HG03175 (cell line): ENCODE results near the gene ZNF831.
A peak's percentile ranks its signal among the peaks of the same experiment; 100 is the strongest.

Experiments used
- ATAC-seq: cut with Tn5 transposase; IDR thresholded peaks from one replicate; pipeline ENCODE4 v1.9.1; 2021; ENCODE audit warnings: mild to moderate bottlenecking, moderate library complexity; ENCODE audit not compliant: unreplicated experiment

ZNF831 gene

GRCh38 chr20:59211208-59211765, 47.7 kb downstream of the ZNF831 start:
- no peak for ATAC-seq

- ATAC-seq = no peak
Measured at GRCh38 chr20:59214073-59214472, 50.5 kb downstream of the ZNF831 start.

GRCh38 chr20:59214606-59215547, 51.3 kb downstream of the ZNF831 start:
- ATAC-seq = no peak

- ATAC-seq = no peak
Measured at GRCh38 chr20:59217173-59217572, 53.6 kb downstream of the ZNF831 start.

GRCh38 chr20:59217794-59218280, 54.2 kb downstream of the ZNF831 start:
- no peak for ATAC-seq

GRCh38 chr20:59219211-59219610, 55.6 kb downstream of the ZNF831 start:
- ATAC-seq = no peak

GRCh38 chr20:59220161-59220560, 56.5 kb downstream of the ZNF831 start:
- ATAC-seq = no peak

- ATAC-seq = no peak
Measured at GRCh38 chr20:59221049-59221706, 57.6 kb downstream of the ZNF831 start.

- no peak for ATAC-seq
Measured at GRCh38 chr20:59221707-59222252, 58.2 kb downstream of the ZNF831 start.

- ATAC-seq = peak; percentile 77
Measured at GRCh38 chr20:59222253-59223181, 58.9 kb downstream of the ZNF831 start.

GRCh38 chr20:59223182-59223601, 59.6 kb downstream of the ZNF831 start:
- ATAC-seq = no peak

- no peak for ATAC-seq
Measured at GRCh38 chr20:59223750-59224149, 60.1 kb downstream of the ZNF831 start.

GRCh38 chr20:59224236-59224635, 60.6 kb downstream of the ZNF831 start:
- no peak for ATAC-seq

GRCh38 chr20:59230385-59230784, 66.8 kb downstream of the ZNF831 start:
- ATAC-seq = no peak

GRCh38 chr20:59231124-59231804, 67.6 kb downstream of the ZNF831 start:
- ATAC-seq = no peak

- no peak for ATAC-seq
Measured at GRCh38 chr20:59232618-59233017, 69.0 kb downstream of the ZNF831 start.

GRCh38 chr20:59235226-59235625, 71.6 kb downstream of the ZNF831 start:
- ATAC-seq = no peak

GRCh38 chr20:59240006-59240405, 76.4 kb downstream of the ZNF831 start:
- ATAC-seq = no peak

- no peak for ATAC-seq
Measured at GRCh38 chr20:59242714-59243626, 79.3 kb downstream of the ZNF831 start.
